ENCODE data around the gene CYP46A1. TPM values are rescaled to one million over a fixed set of nuclear protein-coding genes. Genes with fewer than 3 reads are reported as not detected.
"Not testable (repeated sequence)": the region's sequence is repeated elsewhere in the genome, so short reads cannot be mapped to it uniquely, and the experiment has no call there.

CYP46A1 gene
- total and polyA plus RNA-seq, 4 donors: 0.33 to 2.5 (median 1.4) TPM

DNA sequence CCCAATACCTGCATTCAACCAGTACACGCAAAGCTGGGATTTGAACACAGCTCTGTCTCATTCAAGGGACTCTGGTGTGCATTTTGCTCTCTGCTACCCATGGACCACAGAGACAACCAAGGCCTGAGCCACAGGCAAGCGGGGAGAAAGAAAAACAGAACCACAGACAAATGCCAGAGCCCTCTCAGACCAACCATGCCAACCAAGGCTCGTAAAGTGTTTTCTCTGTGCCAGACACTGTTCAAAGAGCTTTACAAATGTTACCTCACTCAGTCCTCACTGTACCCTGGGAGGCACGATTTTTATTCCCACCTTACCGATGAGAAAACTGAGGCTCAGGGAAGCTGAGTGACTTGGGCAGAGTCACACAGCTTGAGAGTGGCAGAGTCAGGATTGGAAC, 76.7 kb downstream of the CYP46A1 start:
- DNase-seq (no peak), ATAC-seq (ENCODE audit: insufficient read depth, low FRiP score) (no peak)
- H3K9me3 ChIP-seq (ENCODE audit: control insufficient read depth in 4 of 4, insufficient read depth in 3 of 4, low read length in 3 of 4): peaks cover 0 to 2% (median 0%) of the 10 kb centered on the region in 4 donors
- no peak overlapping the region for H3K9ac ChIP-seq (ENCODE audit: insufficient read depth in 1 of 2, low read length in 2 of 2)
- peaks cover 0 to 13% (median 0%) of the 10 kb centered on the region in 5 donors for H3K4me1 ChIP-seq (ENCODE audit: control insufficient read depth in 5 of 5, insufficient read depth in 5 of 5, low read length in 5 of 5)
- H3K4me3 ChIP-seq: no peak overlapping the region
- TF ChIP-seq, protein P1, sequence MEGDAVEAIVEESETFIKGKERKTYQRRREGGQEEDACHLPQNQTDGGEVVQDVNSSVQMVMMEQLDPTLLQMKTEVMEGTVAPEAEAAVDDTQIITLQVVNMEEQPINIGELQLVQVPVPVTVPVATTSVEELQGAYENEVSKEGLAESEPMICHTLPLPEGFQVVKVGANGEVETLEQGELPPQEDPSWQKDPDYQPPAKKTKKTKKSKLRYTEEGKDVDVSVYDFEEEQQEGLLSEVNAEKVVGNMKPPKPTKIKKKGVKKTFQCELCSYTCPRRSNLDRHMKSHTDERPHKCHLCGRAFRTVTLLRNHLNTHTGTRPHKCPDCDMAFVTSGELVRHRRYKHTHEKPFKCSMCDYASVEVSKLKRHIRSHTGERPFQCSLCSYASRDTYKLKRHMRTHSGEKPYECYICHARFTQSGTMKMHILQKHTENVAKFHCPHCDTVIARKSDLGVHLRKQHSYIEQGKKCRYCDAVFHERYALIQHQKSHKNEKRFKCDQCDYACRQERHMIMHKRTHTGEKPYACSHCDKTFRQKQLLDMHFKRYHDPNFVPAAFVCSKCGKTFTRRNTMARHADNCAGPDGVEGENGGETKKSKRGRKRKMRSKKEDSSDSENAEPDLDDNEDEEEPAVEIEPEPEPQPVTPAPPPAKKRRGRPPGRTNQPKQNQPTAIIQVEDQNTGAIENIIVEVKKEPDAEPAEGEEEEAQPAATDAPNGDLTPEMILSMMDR (IDR thresholded peaks at IDR 0.05; ENCODE audit: control extremely low read depth, extremely low read depth): no peak
- H3K36me3 ChIP-seq (ENCODE audit: control insufficient read depth in 4 of 4, insufficient read depth in 4 of 4, low read length in 4 of 4): no peaks in the 10 kb centered on the region
- 90 to 93% methylated on average over 5 of the region's 5 CpGs for WGBS, 2 donors
- H3K27ac ChIP-seq (ENCODE audit: low read depth in 1 of 2, low read length in 1 of 2): no peak overlapping the region
- H3K27me3 ChIP-seq (ENCODE audit: control insufficient read depth in 3 of 3, insufficient read depth in 3 of 3, low read length in 2 of 3): no peaks in the 10 kb centered on the region

DNA sequence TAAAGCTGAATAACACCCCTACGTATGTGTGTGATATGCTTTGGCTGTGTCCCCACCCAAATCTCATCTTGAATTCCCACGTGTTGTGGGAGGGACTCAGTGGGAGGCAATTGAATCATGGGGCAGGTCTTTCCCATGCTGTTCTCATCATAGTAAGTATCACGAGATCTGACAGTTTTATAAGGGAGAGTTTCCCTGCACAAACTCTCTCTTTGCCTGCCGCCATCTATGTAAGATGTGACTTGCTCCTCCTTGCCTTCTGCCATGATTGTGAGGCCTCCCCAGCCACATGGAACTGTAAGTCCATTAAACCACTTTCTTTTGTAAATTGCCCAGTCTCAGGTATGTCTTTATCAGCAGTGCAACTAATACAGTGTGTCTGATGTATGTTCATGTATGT, 78.8 kb downstream of the CYP46A1 start:
- H3K9ac ChIP-seq (ENCODE audit: insufficient read depth in 1 of 2, low read length in 2 of 2); H3K27me3 ChIP-seq (ENCODE audit: control insufficient read depth in 3 of 3, insufficient read depth in 3 of 3, low read length in 2 of 3); H3K4me3 ChIP-seq; H3K9me3 ChIP-seq (ENCODE audit: control insufficient read depth in 4 of 4, insufficient read depth in 3 of 4, low read length in 3 of 4); H3K36me3 ChIP-seq (ENCODE audit: control insufficient read depth in 4 of 4, insufficient read depth in 4 of 4, low read length in 4 of 4); ATAC-seq (ENCODE audit: insufficient read depth, low FRiP score); DNase-seq; H3K27ac ChIP-seq (ENCODE audit: low read depth in 1 of 2, low read length in 1 of 2); H3K4me1 ChIP-seq (ENCODE audit: control insufficient read depth in 5 of 5, insufficient read depth in 5 of 5, low read length in 5 of 5): not testable (repeated sequence)
- 83 to 96% methylated on average over 4 of the region's 4 CpGs for WGBS, 2 donors

DNA sequence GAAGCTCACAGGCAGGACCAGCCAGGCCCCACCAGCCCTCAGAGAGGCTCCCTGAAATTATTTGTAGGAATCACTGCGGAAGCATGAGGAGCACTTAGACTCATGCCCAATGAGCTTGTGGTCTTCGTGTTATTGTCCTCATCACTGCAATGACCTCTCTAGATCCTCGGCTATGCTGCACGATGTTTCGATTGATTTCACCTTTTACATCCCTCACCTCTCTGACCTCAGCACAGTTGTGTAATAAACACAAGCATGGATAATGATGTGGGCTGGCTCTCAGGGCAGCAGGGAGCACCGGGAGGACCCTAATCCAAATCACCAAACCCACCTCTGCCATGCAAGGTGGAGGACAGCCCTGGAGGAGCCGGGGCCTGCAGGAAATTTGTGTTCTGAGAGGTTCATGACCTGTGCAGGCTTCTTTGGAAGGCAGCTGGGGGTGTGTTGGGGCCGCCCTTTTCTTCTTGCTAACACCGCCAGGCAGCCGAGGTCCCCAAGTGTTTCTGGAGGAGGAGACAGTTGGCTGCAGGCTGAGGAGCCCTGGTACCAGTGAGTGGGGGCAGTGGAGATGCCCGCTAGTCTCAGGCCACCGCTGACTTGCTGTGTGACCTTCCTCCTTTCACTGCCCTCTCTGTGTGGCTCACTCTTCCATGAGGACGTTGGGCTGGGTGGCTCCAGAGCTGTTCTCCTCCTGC, 79.6 kb downstream of the CYP46A1 start:
- no peak overlapping the region for H3K4me3 ChIP-seq
- no peaks in the 10 kb centered on the region for H3K36me3 ChIP-seq (ENCODE audit: control insufficient read depth in 4 of 4, insufficient read depth in 4 of 4, low read length in 4 of 4)
- H3K4me1 ChIP-seq (ENCODE audit: control insufficient read depth in 5 of 5, insufficient read depth in 5 of 5, low read length in 5 of 5): peaks cover 0 to 4% (median 0%) of the 10 kb centered on the region in 5 donors
- DNase-seq: no peak
- TF ChIP-seq, protein P1 (IDR thresholded peaks at IDR 0.05; ENCODE audit: control extremely low read depth, extremely low read depth): no peak
- no peak overlapping the region for H3K27ac ChIP-seq (ENCODE audit: low read depth in 1 of 2, low read length in 1 of 2)
- peaks cover 0 to 2% (median 0%) of the 10 kb centered on the region in 4 donors for H3K9me3 ChIP-seq (ENCODE audit: control insufficient read depth in 4 of 4, insufficient read depth in 3 of 4, low read length in 3 of 4)
- 89 to 91% methylated on average over 11 to 13 of the region's 13 CpGs for WGBS, 2 donors
- no peak overlapping the region for H3K9ac ChIP-seq (ENCODE audit: insufficient read depth in 1 of 2, low read length in 2 of 2)
- ATAC-seq (ENCODE audit: insufficient read depth, low FRiP score): no peak
- H3K27me3 ChIP-seq (ENCODE audit: control insufficient read depth in 3 of 3, insufficient read depth in 3 of 3, low read length in 2 of 3): no peaks in the 10 kb centered on the region

DNA sequence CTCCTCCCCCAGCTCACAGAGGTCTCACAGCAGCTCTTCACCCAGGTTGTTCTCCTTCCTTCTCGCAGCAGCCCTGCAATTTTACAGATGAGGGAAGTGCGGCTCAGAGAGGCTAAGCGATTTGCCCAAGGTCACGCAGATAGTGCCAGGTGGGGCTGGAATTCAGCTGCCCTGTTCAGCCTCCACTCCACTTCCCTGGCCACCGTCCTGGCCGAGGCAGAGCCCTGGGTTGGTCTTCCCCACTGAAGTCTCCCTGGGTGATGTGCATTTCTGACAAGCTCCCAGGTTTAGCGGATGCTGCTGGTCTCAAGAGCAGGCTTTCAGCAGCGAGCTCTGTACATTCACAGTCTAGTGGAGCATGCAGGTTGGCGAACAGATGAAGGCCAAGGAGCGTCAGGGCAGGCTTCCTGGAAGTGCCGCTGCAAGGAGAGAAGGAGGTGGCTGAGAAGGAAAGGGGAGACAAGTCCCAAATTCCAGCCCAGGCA, 80.2 kb downstream of the CYP46A1 start:
- 93 to 94% methylated on average over 11 of the region's 11 CpGs for WGBS, 2 donors
- DNase-seq: no peak
- no peak for ATAC-seq (ENCODE audit: insufficient read depth, low FRiP score)
- Histone ChIP-seq H3K27me3 (ENCODE audit: control insufficient read depth in 3 of 3, insufficient read depth in 3 of 3, low read length in 2 of 3) (no peaks in the 10 kb centered on the region), H3K4me3 (no peak overlapping the region), H3K4me1 (ENCODE audit: control insufficient read depth in 5 of 5, insufficient read depth in 5 of 5, low read length in 5 of 5) (no peaks in the 10 kb centered on the region), H3K9ac (ENCODE audit: insufficient read depth in 1 of 2, low read length in 2 of 2) (no peak overlapping the region), H3K36me3 (ENCODE audit: control insufficient read depth in 4 of 4, insufficient read depth in 4 of 4, low read length in 4 of 4) (no peaks in the 10 kb centered on the region), H3K9me3 (ENCODE audit: control insufficient read depth in 4 of 4, insufficient read depth in 3 of 4, low read length in 3 of 4) (peaks cover 0 to 2% (median 0%) of the 10 kb centered on the region in 4 donors), H3K27ac (ENCODE audit: low read depth in 1 of 2, low read length in 1 of 2) (no peak overlapping the region)
- TF ChIP-seq, protein P1 (IDR thresholded peaks at IDR 0.05; ENCODE audit: control extremely low read depth, extremely low read depth): no peak

Data from lung (tissue), 12 donors.